ACC112 (cell line): Measurements from ENCODE around the gene DPP6.

ENCODE experiments used
- H2AFZ ChIP-seq: fragments of 200-600 bp; sonication (generic); one replicate; pipeline ENCODE4 v1.6.0; 2017; ENCODE audit warnings: antibody characterized with exemption, low read length; ENCODE audit not compliant: unreplicated experiment
- H3K27ac ChIP-seq: fragments of 200-600 bp; sonication (generic); 2 replicates; pipeline ENCODE4 v1.5.1; 2014; ENCODE audit warnings: low read depth, mild to moderate bottlenecking, antibody characterized with exemption, low read length, moderate library complexity
- H3K27me3 ChIP-seq: fragments of 200-600 bp; sonication (generic); 2 replicates; pipeline ENCODE4 v1.6.1; 2014; ENCODE audit warnings: mild to moderate bottlenecking, antibody characterized with exemption, low read length, moderate library complexity, mixed read lengths; ENCODE audit not compliant: insufficient read depth
- H3K36me3 ChIP-seq: fragments of 200-600 bp; sonication (generic); 2 replicates; pipeline ENCODE4 v1.6.1; 2016; ENCODE audit warnings: mild to moderate bottlenecking, antibody characterized with exemption, low read length, moderate library complexity, mixed read lengths; ENCODE audit not compliant: insufficient read depth
- H3K4me1 ChIP-seq: fragments of 200-600 bp; sonication (generic); one replicate; pipeline ENCODE4 v1.6.1; 2016; ENCODE audit warnings: low read length, mixed read lengths; ENCODE audit not compliant: insufficient read depth, unreplicated experiment, control insufficient read depth
- H3K4me3 ChIP-seq: fragments of 200-600 bp; sonication (generic); 2 replicates; pipeline ENCODE4 v1.5.1; 2014; ENCODE audit warnings: mild to moderate bottlenecking, low read depth, low read length
- H3K79me2 ChIP-seq: fragments of 200-600 bp; sonication (generic); one replicate; pipeline ENCODE4 v1.6.0; 2016; ENCODE audit warnings: low read length; ENCODE audit not compliant: control insufficient read depth, unreplicated experiment, insufficient read depth

Gene DPP6

GRCh38 chr7:154899862-154900261, 847.7 kb downstream of the DPP6 start:
- H3K27ac ChIP-seq, result no peak overlapping the region
- no peaks in the 10 kb centered on the region for H3K36me3 ChIP-seq
- H3K4me1 ChIP-seq, result no peaks in the 10 kb centered on the region
- no peaks in the 10 kb centered on the region for H3K79me2 ChIP-seq
- no peak overlapping the region for H3K4me3 ChIP-seq
- H2AFZ ChIP-seq, result no peak overlapping the region
- no peaks in the 10 kb centered on the region for H3K27me3 ChIP-seq

GRCh38 chr7:154902600-154903082, 850.4 kb downstream of the DPP6 start:
- Histone ChIP-seq H3K27me3 (no peaks in the 10 kb centered on the region), H2AFZ (no peak overlapping the region), H3K79me2 (no peaks in the 10 kb centered on the region), H3K36me3 (no peaks in the 10 kb centered on the region), H3K4me1 (no peaks in the 10 kb centered on the region), H3K27ac (no peak overlapping the region), H3K4me3 (no peak overlapping the region)

GRCh38 chr7:154903083-154903731, 851.0 kb downstream of the DPP6 start:
- no peaks in the 10 kb centered on the region for H3K27me3 ChIP-seq
- no peaks in the 10 kb centered on the region for H3K4me1 ChIP-seq
- no peaks in the 10 kb centered on the region for H3K36me3 ChIP-seq
- no peak overlapping the region for H2AFZ ChIP-seq
- no peak overlapping the region for H3K4me3 ChIP-seq
- H3K79me2 ChIP-seq, result no peaks in the 10 kb centered on the region
- no peak overlapping the region for H3K27ac ChIP-seq

GRCh38 chr7:154905146-154905545, 852.9 kb downstream of the DPP6 start:
- Histone ChIP-seq H3K4me3 (no peak overlapping the region), H3K27me3 (no peaks in the 10 kb centered on the region), H3K27ac (no peak overlapping the region), H3K36me3 (no peaks in the 10 kb centered on the region), H3K79me2 (no peaks in the 10 kb centered on the region), H2AFZ (no peak overlapping the region), H3K4me1 (no peaks in the 10 kb centered on the region)

- H3K4me1 ChIP-seq, result no peaks in the 10 kb centered on the region
- H3K27ac ChIP-seq, result no peak overlapping the region
- no peaks in the 10 kb centered on the region for H3K27me3 ChIP-seq
- H2AFZ ChIP-seq, result no peak overlapping the region
- no peaks in the 10 kb centered on the region for H3K36me3 ChIP-seq
- no peaks in the 10 kb centered on the region for H3K79me2 ChIP-seq
- no peak overlapping the region for H3K4me3 ChIP-seq
These were observed 853.4 kb downstream of the DPP6 start for GRCh38 chr7:154905615-154906014.

- H3K27me3 ChIP-seq, result no peaks in the 10 kb centered on the region
- H3K4me3 ChIP-seq, result no peak overlapping the region
- no peak overlapping the region for H3K27ac ChIP-seq
- no peaks in the 10 kb centered on the region for H3K4me1 ChIP-seq
- no peaks in the 10 kb centered on the region for H3K36me3 ChIP-seq
- H2AFZ ChIP-seq, result no peak overlapping the region
- no peaks in the 10 kb centered on the region for H3K79me2 ChIP-seq
These were observed 854.0 kb downstream of the DPP6 start for GRCh38 chr7:154906201-154906600.

- Histone ChIP-seq H3K36me3 (no peaks in the 10 kb centered on the region), H3K4me1 (no peaks in the 10 kb centered on the region), H2AFZ (no peak overlapping the region), H3K79me2 (no peaks in the 10 kb centered on the region), H3K4me3 (no peak overlapping the region), H3K27ac (no peak overlapping the region), H3K27me3 (peaks cover 4% of the 10 kb centered on the region; the same call in 1 of the 2 replicates)
These were observed 854.6 kb downstream of the DPP6 start for GRCh38 chr7:154906736-154907355.

GRCh38 chr7:154907651-154908620, 855.7 kb downstream of the DPP6 start:
- Histone ChIP-seq H3K27ac (no peak overlapping the region), H3K4me3 (no peak overlapping the region), H3K4me1 (no peaks in the 10 kb centered on the region), H3K79me2 (no peaks in the 10 kb centered on the region), H3K27me3 (peaks cover 4% of the 10 kb centered on the region; the same call in 1 of the 2 replicates), H3K36me3 (no peaks in the 10 kb centered on the region), H2AFZ (no peak overlapping the region)

- H3K79me2 ChIP-seq, result no peaks in the 10 kb centered on the region
- no peak overlapping the region for H2AFZ ChIP-seq
- H3K4me1 ChIP-seq, result no peaks in the 10 kb centered on the region
- H3K36me3 ChIP-seq, result no peaks in the 10 kb centered on the region
- H3K4me3 ChIP-seq, result no peak overlapping the region
- H3K27me3 ChIP-seq, result peaks cover 9% of the 10 kb centered on the region
- H3K27ac ChIP-seq, result no peak overlapping the region
These were observed 857.3 kb downstream of the DPP6 start for GRCh38 chr7:154909241-154910105.

- Histone ChIP-seq H2AFZ (no peak overlapping the region), H3K4me3 (no peak overlapping the region), H3K36me3 (no peaks in the 10 kb centered on the region), H3K27ac (no peak overlapping the region), H3K27me3 (peaks cover 16% of the 10 kb centered on the region), H3K79me2 (no peaks in the 10 kb centered on the region), H3K4me1 (no peaks in the 10 kb centered on the region)
These were observed 857.9 kb downstream of the DPP6 start for GRCh38 chr7:154910125-154910524.
